Astrocyte (in vitro differentiated cells and primary cell): ENCODE data around the gene ELK3.

Experiments
- EZH2 ChIP-seq: IDR thresholded peaks from 2 replicates; pipeline ENCODE4 v1.6.1; 2012; ENCODE audit warnings: mild to moderate bottlenecking, low read length, inconsistent platforms; ENCODE audit not compliant: insufficient read depth
- TF ChIP-seq, protein P1 (sequence below): IDR thresholded peaks from 2 replicates; pipeline ENCODE4 v1.5.1; 2011; ENCODE audit warnings: low read depth, mild to moderate bottlenecking, inconsistent platforms, low read length, moderate library complexity; ENCODE audit not compliant: insufficient read depth

DNA sequence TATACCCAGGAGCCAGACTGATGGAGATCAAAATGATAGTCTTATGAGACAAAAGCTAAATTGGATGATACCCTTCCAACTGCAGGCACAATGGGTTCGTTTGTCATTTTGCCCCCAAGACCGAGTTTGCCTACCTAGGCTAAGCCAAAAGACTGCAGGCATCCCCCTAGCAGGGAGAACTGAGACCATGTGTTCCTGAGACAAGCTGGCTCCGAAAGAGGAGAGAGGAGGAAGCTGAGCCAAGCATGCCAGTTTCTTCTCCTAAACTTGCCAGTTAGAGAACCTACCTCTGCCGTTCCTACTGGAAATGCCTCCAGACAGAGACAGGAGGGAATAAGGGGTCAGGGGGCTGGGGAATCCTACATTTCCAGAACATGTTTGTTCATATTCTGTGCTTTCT, 8.3 kb upstream of the ELK3 start:
- no peak for TF ChIP-seq EZH2
- TF ChIP-seq, protein P1, sequence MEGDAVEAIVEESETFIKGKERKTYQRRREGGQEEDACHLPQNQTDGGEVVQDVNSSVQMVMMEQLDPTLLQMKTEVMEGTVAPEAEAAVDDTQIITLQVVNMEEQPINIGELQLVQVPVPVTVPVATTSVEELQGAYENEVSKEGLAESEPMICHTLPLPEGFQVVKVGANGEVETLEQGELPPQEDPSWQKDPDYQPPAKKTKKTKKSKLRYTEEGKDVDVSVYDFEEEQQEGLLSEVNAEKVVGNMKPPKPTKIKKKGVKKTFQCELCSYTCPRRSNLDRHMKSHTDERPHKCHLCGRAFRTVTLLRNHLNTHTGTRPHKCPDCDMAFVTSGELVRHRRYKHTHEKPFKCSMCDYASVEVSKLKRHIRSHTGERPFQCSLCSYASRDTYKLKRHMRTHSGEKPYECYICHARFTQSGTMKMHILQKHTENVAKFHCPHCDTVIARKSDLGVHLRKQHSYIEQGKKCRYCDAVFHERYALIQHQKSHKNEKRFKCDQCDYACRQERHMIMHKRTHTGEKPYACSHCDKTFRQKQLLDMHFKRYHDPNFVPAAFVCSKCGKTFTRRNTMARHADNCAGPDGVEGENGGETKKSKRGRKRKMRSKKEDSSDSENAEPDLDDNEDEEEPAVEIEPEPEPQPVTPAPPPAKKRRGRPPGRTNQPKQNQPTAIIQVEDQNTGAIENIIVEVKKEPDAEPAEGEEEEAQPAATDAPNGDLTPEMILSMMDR: no peak
